Activated T-cell treated with anti-CD3 and anti-CD28 coated beads, Interleukin-2, amount 50 U/mL, for 4 hours (primary cell): ENCODE results near the gene E2F4. TPM values are rescaled to one million over a fixed set of nuclear protein-coding genes. Genes with fewer than 3 reads are reported as not detected.

Experiments used
- ATAC-seq, 2 donors: fragments of 200-7000 bp; cut with Tn5 transposase; one replicate each; pipeline ENCODE4 v1.10.0; 2021
- DNase-seq: peaks from one replicate; pipeline ENCODE4 v3.0.0-alpha.2; 2020
- H3K27me3 Mint-ChIP-seq: one replicate; pipeline ENCODE4 v1.8.0; 2021; ENCODE audit warnings: low read depth, mixed read lengths
- H3K36me3 Mint-ChIP-seq: one replicate; pipeline ENCODE4 v1.8.0; 2022; ENCODE audit warnings: mixed read lengths; ENCODE audit not compliant: insufficient read depth
- H3K4me1 Mint-ChIP-seq: one replicate; pipeline ENCODE4 v1.8.0; 2021; ENCODE audit warnings: low read depth, mixed read lengths
- H3K4me3 Mint-ChIP-seq: one replicate; pipeline ENCODE4 v1.8.0; 2021; ENCODE audit warnings: mild to moderate bottlenecking, moderate library complexity, mixed read lengths
- H3K9me3 Mint-ChIP-seq: one replicate; pipeline ENCODE4 v1.8.0; 2021; ENCODE audit warnings: mixed read lengths
- total RNA-seq, 3 donors: library from RNA; stranded (reverse); gene quantifications; one replicate each; pipeline ENCODE4 v1.2.1, GENCODE V29; 2021

The E2F4 gene, protein sequence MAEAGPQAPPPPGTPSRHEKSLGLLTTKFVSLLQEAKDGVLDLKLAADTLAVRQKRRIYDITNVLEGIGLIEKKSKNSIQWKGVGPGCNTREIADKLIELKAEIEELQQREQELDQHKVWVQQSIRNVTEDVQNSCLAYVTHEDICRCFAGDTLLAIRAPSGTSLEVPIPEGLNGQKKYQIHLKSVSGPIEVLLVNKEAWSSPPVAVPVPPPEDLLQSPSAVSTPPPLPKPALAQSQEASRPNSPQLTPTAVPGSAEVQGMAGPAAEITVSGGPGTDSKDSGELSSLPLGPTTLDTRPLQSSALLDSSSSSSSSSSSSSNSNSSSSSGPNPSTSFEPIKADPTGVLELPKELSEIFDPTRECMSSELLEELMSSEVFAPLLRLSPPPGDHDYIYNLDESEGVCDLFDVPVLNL
- 100 to 1,000 TPM; 195 to 201 (median 198) TPM for total RNA-seq

DNA sequence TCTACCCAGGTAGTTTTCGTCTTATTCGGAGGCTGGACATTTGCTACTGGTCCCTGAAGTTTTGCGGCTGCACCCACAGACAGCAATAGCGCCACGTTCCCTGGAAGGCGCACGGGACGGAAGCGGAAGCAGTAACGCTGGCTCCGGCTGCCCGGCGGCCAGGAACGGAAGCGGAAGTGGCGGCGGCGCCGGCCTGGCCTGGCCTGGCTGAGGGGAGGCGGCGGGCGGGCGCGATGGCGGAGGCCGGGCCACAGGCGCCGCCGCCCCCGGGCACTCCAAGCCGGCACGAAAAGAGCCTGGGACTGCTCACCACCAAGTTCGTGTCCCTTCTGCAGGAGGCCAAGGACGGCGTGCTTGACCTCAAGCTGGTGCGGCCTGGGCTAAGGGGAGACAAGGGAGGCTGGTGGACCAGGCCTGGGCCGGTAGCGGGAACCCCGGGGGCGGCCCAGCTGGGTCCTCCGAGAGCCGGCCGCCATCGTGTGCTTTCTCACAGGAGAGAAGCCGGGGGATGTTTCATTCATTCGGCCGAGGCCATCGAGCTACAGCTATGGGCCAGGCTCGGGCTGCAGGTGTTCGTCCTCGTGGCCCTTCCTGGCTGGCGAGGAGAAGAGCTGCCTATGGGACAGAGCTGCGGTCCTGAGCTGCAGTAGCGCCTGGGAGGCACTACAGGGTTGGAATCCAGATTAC is at the start of gene E2F4:
Gene E2F4, plus strand, starts transcription at position 161 of the 687 bp plus-strand sequence. Its CDS starts 73 bp downstream, at position 234.
- H3K4me1 Mint-ChIP-seq = peaks cover 35% of the 10 kb centered on the region
- H3K36me3 Mint-ChIP-seq = peaks cover 29% of the 10 kb centered on the region
- H3K27me3 Mint-ChIP-seq = peaks cover 2% of the 10 kb centered on the region
- no peaks in the 10 kb centered on the region for H3K9me3 Mint-ChIP-seq
- DNase-seq = peak; percentile 80
- peak; percentile 99 for ATAC-seq
- peak within 1 kb of the TSS; percentile 94 for H3K4me3 Mint-ChIP-seq

DNA sequence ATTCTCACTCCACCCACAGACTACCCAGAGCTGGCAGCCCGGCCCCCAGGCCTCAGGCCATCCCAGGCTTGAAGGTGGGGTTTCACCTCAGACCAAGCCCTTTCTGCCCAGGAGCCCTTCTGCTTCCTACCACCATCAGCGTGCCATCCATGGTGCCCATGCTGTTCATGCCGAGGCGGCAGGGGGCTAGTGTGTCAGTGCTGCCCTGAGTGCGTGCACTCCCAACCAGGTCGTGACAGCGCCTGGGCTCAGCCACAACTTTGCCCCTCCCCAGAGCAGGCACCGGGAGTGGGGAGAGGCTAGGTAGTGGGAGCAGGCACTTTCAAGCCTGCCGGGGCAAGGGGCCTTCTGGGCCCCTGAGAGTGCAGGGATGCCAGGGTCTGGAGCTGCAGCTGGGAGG is 49.6 kb upstream of the E2F4 start:
- no peak for ATAC-seq
- H3K4me1 Mint-ChIP-seq = no peaks in the 10 kb centered on the region
- H3K27me3 Mint-ChIP-seq = no peaks in the 10 kb centered on the region
- no peak for DNase-seq
- H3K4me3 Mint-ChIP-seq = no peak overlapping the region
- no peaks in the 10 kb centered on the region for H3K9me3 Mint-ChIP-seq
- H3K36me3 Mint-ChIP-seq = peaks cover 39% of the 10 kb centered on the region

DNA sequence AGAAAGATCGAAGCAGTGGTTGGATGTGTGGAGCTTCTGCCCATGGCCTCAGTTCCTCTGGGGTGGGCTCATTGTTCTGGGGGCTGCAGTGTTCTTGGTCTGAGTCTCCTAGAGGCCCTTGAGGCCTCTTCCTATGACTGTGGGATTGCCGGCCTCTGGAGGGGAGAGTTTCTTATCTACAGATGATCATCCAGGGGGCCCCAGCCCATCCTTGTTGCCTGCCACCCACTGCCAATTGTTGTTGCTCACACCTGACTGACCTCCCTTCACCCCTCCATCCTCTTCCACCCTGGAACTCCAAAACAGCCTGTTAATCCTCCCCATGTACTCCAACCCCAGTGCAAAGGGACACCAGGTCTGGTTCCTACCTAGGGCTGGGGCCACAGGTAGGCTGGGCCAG is 47.0 kb upstream of the E2F4 start:
- Mint-ChIP-seq H3K27me3 (no peaks in the 10 kb centered on the region), H3K4me1 (peaks cover 5% of the 10 kb centered on the region), H3K36me3 (peaks cover 41% of the 10 kb centered on the region), H3K9me3 (no peaks in the 10 kb centered on the region), H3K4me3 (no peak overlapping the region)
- DNase-seq = no peak
- no peak for ATAC-seq

DNA sequence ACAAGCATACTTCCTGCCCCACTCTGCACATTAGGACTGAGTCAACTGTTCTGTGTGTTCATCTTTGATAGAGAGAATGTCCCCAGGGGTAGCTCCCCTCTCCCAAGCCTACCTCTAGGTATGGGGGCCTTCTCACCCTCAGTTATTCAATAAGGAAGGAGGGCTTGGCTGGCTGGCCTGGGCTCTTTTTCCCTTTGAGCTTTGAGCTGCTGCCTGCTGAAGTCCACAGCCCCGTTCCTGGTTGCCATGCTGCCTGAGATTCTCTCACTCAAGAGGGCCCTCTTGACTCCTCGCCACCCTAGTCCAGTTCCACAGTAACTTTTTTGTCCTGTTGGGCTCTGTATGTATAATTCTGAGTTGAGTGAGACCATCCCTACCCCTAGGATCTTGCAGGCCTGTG is 46.2 kb upstream of the E2F4 start:
- H3K4me1 Mint-ChIP-seq = peaks cover 5% of the 10 kb centered on the region
- DNase-seq (no peak), ATAC-seq (no peak)
- no peak overlapping the region for H3K4me3 Mint-ChIP-seq
- H3K9me3 Mint-ChIP-seq = no peaks in the 10 kb centered on the region
- no peaks in the 10 kb centered on the region for H3K27me3 Mint-ChIP-seq
- H3K36me3 Mint-ChIP-seq = peaks cover 33% of the 10 kb centered on the region

DNA sequence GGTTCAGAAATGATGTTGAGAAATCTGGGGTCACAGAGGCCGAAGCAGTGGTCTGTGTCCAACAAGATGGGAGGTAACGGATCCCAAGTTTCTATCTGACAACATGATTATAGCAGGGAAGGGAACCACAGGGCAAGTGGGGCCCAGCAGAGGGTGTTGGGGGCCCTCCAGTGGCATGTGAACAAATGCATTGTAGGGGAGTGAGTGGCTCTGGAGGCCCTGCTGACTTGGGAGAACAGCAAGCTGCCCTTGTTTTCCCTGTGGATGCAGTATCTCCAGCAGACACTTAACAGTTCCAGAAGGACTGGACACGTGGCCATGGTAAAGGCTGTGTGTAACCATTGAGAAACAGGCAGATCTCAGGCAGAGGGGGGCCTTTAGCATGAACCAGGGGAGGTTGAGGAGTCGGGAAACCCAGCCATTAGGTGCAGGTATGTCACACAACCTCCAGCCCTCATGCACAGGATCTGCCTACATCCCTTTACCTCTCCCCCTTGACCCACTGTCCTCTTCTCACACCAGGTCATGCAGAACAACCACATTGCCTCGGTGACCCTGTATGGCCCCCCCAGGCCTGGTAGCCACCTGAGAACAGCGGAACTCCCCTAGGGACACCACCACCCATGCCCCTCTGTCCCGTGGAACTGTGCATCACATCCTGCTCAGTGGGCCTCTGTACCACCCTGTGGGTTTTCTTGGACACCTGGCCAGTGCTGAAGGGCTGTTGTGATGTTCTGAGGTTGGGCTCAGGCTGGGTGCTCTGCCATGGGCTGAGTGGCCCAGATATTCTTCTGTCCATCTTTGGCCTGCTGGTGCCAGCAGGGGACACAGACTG is 45.2 kb upstream of the E2F4 start:
- ATAC-seq = no peak
- DNase-seq = no peak
- no peaks in the 10 kb centered on the region for H3K9me3 Mint-ChIP-seq
- H3K4me1 Mint-ChIP-seq = peaks cover 8% of the 10 kb centered on the region
- no peaks in the 10 kb centered on the region for H3K27me3 Mint-ChIP-seq
- H3K4me3 Mint-ChIP-seq = no peak overlapping the region
- peaks cover 29% of the 10 kb centered on the region for H3K36me3 Mint-ChIP-seq

DNA sequence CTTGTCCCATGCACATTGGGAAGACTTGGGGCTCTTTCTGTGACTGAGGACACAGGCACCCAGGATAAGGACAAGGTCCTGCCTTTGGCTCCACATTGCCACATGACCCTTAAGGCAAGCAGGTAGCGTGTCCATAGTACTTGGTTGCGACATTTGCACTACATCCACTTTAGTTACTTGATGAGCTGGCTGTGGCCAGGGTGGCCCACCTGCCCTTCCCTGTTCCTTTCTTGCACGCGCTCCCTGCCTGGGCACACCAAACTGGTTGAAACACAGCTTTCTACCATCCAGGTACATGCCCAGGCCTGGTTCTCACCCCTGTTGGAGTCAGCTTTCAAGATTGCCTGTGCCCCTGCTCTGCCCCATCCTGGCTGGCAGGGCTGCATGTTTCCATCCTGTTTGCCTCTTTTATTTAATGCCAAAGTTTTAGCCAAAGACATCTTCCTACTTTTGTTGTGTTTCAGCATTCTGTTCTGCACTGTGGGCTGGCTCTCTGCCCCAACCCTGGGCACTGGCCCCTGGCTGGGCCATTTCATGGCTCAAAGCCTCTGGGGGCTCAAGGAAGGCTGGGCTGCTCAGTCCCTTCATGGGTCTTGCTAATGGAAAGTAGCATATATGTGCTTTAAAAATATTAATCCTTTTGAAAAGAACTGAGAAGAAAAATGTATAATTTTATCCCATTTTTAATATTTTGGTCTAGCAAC is 44.4 kb upstream of the E2F4 start:
- no peak for DNase-seq
- Mint-ChIP-seq H3K9me3 (no peaks in the 10 kb centered on the region), H3K27me3 (no peaks in the 10 kb centered on the region), H3K4me3 (no peak overlapping the region), H3K4me1 (peaks cover 9% of the 10 kb centered on the region), H3K36me3 (peaks cover 29% of the 10 kb centered on the region)
- ATAC-seq = no peak

DNA sequence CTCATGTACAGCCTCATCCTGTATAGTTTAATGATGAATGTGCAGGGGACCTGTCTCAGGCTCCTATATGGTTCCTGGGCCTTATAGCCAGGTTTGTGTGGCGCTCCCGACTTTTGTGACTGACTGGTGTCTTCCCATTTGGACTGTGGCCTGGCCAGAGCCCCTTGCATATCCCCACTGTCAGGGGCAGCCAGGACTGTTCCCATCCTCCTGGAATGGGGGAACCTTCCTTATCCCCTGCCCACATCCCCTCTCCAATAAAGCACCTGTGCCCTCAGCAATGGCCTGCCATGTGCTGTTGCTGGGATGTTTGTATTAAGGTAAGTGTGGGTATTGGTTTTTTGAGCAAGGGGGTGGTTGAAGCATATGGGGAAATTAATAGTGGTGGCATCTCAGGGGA is 43.7 kb upstream of the E2F4 start:
- Mint-ChIP-seq H3K9me3 (no peaks in the 10 kb centered on the region), H3K27me3 (no peaks in the 10 kb centered on the region), H3K4me1 (peaks cover 15% of the 10 kb centered on the region), H3K36me3 (peaks cover 29% of the 10 kb centered on the region), H3K4me3 (no peak overlapping the region)
- no peak for ATAC-seq
- no peak for DNase-seq

DNA sequence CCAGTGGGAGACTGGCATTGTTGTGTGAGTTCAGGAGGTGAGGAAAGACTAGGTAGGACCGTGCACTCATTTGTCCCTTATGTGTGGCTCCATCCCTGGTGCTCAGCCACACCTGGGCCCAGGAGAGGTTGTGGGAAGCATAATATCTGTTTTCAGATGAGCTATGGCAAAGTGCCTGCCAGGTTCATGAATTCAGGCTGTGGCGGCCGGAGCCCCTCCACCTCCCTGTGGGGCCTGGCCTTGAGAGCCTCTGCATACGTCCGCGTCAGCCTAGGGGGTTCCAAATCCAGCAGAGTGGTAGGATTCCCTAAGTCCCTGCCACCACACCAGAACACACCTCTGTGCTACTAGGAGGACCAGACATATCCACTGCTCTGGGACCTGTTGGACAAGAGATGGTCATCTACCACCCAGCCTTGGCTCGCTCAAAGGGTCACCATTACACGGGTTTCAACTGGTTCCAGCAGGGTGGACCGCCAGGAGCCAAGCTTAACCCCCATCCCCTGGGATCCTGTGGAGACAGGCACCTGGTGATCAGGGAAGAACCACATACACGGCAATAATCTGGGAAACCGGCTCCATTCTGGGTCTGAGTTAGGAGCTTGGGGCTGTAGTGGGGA is 43.2 kb upstream of the E2F4 start:
- no peaks in the 10 kb centered on the region for H3K9me3 Mint-ChIP-seq
- no peak for DNase-seq
- H3K27me3 Mint-ChIP-seq = no peaks in the 10 kb centered on the region
- H3K4me1 Mint-ChIP-seq = peaks cover 18% of the 10 kb centered on the region
- peaks cover 26% of the 10 kb centered on the region for H3K36me3 Mint-ChIP-seq
- H3K4me3 Mint-ChIP-seq = peak overlapping the region; percentile 45
- no peak for ATAC-seq

DNA sequence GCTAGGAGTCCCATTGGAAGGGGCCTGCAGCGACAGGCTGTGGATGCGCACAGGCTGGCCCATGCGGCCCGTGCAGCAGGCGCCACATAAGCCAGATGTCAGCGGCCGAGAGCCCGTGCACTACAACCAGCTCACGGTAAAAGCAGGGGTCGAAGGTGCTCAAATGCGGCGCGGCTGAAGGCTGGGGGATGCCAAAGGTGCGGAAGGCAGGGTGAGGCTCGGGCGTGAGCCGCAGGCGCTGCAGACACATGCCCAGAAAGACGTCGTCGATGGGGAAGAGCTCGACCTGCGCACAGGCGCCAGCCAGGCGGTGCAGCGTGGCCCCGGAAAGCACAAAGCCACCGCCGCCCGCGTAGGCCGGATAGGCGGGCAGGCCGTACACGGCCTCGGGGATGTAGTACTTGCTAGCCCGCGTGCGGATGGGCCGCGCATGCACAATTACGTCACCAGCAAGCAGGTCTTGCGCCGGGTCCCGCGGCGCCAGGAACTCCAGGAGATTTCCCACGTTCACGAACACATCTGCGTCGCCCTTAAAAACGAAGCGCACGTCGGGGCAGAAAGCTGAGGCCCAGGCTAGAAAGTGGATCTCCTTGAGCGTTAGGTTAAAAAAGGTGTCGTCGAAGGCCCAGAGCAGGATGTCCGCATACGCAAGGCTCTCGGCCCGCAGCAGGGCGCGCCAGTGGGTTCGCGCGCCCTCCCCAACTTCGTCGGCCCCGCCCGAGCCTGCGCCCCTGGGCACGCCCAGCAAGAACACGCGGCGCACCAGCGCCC is 42.5 kb upstream of the E2F4 start:
- no peaks in the 10 kb centered on the region for H3K9me3 Mint-ChIP-seq
- H3K4me3 Mint-ChIP-seq = peak overlapping the region; percentile 45
- H3K4me1 Mint-ChIP-seq = peaks cover 21% of the 10 kb centered on the region
- ATAC-seq = no peak
- peaks cover 21% of the 10 kb centered on the region for H3K36me3 Mint-ChIP-seq
- no peak for DNase-seq
- H3K27me3 Mint-ChIP-seq = no peaks in the 10 kb centered on the region

DNA sequence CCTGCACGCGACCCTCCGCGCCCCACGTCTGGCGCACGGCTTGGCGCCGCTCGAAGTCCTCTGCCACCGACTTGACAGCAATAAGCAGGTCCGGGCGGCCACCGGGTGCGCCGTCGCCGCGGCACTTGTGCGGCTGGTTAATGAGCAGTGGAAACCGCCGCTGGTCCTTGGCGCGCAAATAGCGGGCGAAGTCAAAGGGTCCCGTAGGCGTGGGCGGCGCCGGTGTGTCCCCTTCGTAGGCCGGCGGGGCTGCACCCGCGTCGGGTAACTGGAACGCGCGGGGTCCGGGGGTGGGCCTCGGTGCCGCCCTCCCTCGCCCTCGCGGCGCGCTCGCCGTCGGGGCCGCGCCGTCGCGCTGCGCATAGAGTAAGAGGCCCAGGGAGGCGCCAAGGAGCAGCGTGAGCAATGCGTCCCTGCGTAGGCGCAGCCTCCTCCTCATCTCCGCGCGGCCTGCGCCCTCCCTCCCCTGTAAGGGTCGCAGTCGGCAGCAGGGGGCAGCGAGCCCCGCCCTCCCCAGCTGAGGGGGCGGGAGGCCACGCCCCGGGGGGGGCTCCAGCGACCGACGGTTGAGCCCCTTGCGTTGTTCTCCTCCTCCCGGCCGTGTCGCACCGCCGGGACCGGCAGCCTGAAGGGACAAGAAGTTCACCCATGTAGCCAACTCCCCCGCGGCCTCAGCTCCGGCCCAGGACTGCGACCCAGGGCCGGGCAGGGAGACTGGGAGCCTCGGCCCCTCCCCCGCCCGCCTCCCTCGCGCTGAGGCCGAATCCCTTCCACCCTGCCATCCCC is 41.7 kb upstream of the E2F4 start:
- no peak overlapping the region for H3K4me3 Mint-ChIP-seq
- H3K4me1 Mint-ChIP-seq = peaks cover 23% of the 10 kb centered on the region

DNA sequence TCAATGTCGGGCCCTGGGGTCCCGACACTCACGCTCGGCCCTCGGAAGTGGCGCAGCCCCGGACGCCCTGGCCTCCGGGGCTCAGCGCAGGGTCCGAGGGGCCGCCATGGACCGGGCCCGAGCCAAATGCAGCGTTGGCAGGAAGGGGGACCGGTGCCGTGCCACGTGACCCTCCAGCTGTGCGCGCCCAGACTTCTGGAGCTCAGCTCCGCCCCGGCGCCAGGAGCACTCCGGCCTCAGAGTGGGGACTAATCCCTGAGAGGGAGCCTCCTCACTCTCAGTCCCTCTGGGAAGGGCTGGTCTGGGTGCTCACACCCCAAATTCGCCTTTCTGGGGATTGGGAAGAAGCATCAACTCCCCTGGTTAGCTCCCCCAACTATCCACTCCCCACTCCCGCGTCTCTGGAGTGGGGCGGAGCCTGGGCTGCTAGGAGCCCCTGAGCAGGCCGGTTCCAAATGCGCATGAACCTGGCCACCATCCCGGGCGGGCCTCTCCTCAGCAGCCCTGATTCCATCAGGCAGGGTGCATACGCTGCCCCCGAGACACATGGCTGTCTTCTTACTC is 41.0 kb upstream of the E2F4 start, which contains the start of gene B3GNT9:
Gene B3GNT9, minus strand, starts transcription at position 166 of the 564 bp plus-strand sequence. CDS start 513 bp downstream, outside the sequence.
- peaks cover 27% of the 10 kb centered on the region for H3K4me1 Mint-ChIP-seq
- H3K9me3 Mint-ChIP-seq = no peaks in the 10 kb centered on the region
- peak within 1 kb of the TSS; percentile 64 for H3K4me3 Mint-ChIP-seq
- peaks cover 18% of the 10 kb centered on the region for H3K36me3 Mint-ChIP-seq
- no peaks in the 10 kb centered on the region for H3K27me3 Mint-ChIP-seq
- no peak for DNase-seq
- ATAC-seq = peak; percentile 21 to 27

More for the DNA sequence above, 41.7 kb upstream of the E2F4 start:
- Mint-ChIP-seq H3K9me3 (no peaks in the 10 kb centered on the region), H3K27me3 (no peaks in the 10 kb centered on the region), H3K36me3 (peaks cover 18% of the 10 kb centered on the region)
- ATAC-seq (peak; percentile 71 to 73), DNase-seq (peak; percentile 58)

DNA sequence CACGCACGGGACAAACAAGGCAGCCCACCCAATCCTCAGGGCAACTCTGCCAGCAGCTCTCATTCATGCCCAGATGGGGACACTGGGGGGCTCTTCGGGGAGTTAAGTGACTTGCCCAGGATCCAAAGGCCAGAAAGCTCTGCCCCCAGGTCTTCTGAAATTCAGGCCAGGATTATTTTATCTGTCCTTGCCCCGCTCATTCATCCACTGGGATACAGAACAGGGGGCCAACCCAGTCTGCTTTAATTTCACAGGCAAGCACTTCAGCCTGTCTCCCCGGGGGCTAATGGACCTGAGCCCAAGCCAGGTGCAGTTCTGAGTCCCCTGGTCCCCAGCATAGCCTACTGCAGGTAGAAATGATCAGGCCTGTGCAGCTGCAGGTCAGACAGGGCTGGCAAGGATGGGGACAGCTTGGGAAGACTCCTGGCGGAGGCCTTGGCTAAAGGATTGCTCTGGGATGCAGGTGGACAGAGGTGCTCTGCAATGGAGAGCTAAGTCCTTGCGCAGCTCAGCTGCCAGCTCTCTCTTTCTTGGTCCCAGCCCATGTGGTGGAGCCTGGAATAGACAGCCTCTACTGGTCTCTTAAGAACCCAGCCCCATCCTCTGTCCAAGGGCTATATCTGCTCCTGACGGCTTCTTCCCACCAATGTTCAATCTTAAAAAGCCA is 40.4 kb upstream of the E2F4 start:
- H3K4me1 Mint-ChIP-seq = peaks cover 33% of the 10 kb centered on the region
- H3K27me3 Mint-ChIP-seq = no peaks in the 10 kb centered on the region
- peak overlapping the region; percentile 64 for H3K4me3 Mint-ChIP-seq
- H3K36me3 Mint-ChIP-seq = peaks cover 11% of the 10 kb centered on the region
- H3K9me3 Mint-ChIP-seq = no peaks in the 10 kb centered on the region
- no peak for ATAC-seq
- DNase-seq = no peak
